ENCODE measurements around the gene STX2. TPM values are rescaled to one million over a fixed set of nuclear protein-coding genes. Genes with fewer than 3 reads are reported as not detected.
A peak's percentile ranks its signal among the peaks of the same experiment; 100 is the strongest.

The STX2 gene
- polyA plus RNA-seq, 2 of the 4 experiments (the other 2 are of a cell fraction) = 26.8 to 51.3 TPM

GRCh38 chr12:130850418-130851021 is 11.5 kb upstream of the STX2 start:
- no peak for FAIRE-seq
- no peak overlapping the region for H3K4me2 ChIP-seq
- H3K9me3 ChIP-seq = peaks cover 2% of the 10 kb centered on the region; the same call in 1 of the 3 replicates
- no peak overlapping the region for H3K27ac ChIP-seq
- CTCF ChIA-PET = no interaction called here
- POLR2A ChIA-PET = no interaction called here
- no peak overlapping the region for H3K4me3 ChIP-seq
- 66% methylated on average over 12 of the region's 12 CpGs for WGBS (ENCODE audit: missing lambda C conversion rate)
- no peak for ATAC-seq
- TF ChIP-seq EHMT2 (IDR thresholded peaks at IDR 0.05; ENCODE audit: low read depth) (no peak), HOXA7 (CRISPR knock-in tag; IDR thresholded peaks at IDR 0.05) (no peak), ZNF302 (CRISPR knock-in tag; IDR thresholded peaks at IDR 0.05) (no peak), SREBF2 (IDR thresholded peaks at IDR 0.05) (no peak), REST (IDR thresholded peaks at IDR 0.05) (no peak), CEBPB (IDR thresholded peaks at IDR 0.05) (no peak), SMC3 (IDR thresholded peaks at IDR 0.05) (no peak)
- no peak for DNase-seq (ENCODE audit: low read depth in 1 of 2, low spot score in 1 of 2)
- H3K4me1 ChIP-seq = peaks cover 10% of the 10 kb centered on the region; the same call in 1 of the 3 replicates

GRCh38 chr12:130849561-130850417 is 10.7 kb upstream of the STX2 start:
- H3K27ac ChIP-seq = no peak overlapping the region
- WGBS (ENCODE audit: missing lambda C conversion rate) = 56% methylated on average over 7 of the region's 7 CpGs
- 0 out of 3 replicates have a peak overlapping the region, but pooled peaks have one; percentile 10 for H3K4me2 ChIP-seq
- peaks cover 10% of the 10 kb centered on the region; the same call in 1 of the 3 replicates for H3K4me1 ChIP-seq
- FAIRE-seq (no peak), DNase-seq (ENCODE audit: low read depth in 1 of 2, low spot score in 1 of 2) (no peak), ATAC-seq (no peak)
- ChIA-PET CTCF (no interaction called here), POLR2A (no interaction called here)
- peaks cover 2% of the 10 kb centered on the region; the same call in 1 of the 3 replicates for H3K9me3 ChIP-seq
- TF ChIP-seq CHD2 (IDR thresholded peaks at IDR 0.05; ENCODE audit: low read length, partially characterized antibody) = no peak
- TF ChIP-seq RFX5 (IDR thresholded peaks at IDR 0.05) = no peak
- TF ChIP-seq JUNB (IDR thresholded peaks at IDR 0.05) = no peak
- TF ChIP-seq TFCP2L1 (CRISPR knock-in tag; IDR thresholded peaks at IDR 0.05) = no peak
- no peak for TF ChIP-seq CBX8 (IDR thresholded peaks at IDR 0.05)
- TF ChIP-seq ELK1 (IDR thresholded peaks at IDR 0.05; ENCODE audit: low read depth, low read length) = no peak
- TF ChIP-seq MAZ (IDR thresholded peaks at IDR 0.05; ENCODE audit: borderline replicate concordance, low read depth, low read length) = no peak
- no peak for TF ChIP-seq CEBPB (IDR thresholded peaks at IDR 0.05)
- no peak for TF ChIP-seq MAX (IDR thresholded peaks at IDR 0.05)
- no peak for TF ChIP-seq POLR2AphosphoS2 (conservative IDR thresholded peaks at IDR 0.05; ENCODE audit: low read length)
- TF ChIP-seq MAFK (IDR thresholded peaks at IDR 0.05; ENCODE audit: partially characterized antibody) = no peak
- no peak for TF ChIP-seq USF2 (IDR thresholded peaks at IDR 0.05)
- TF ChIP-seq ATOH8 (CRISPR knock-in tag; IDR thresholded peaks at IDR 0.05; ENCODE audit: low read depth) = no peak
- no peak for TF ChIP-seq MYC (IDR thresholded peaks at IDR 0.05; ENCODE audit: borderline replicate concordance, low read length)
- no peak for TF ChIP-seq HOXA7 (CRISPR knock-in tag; IDR thresholded peaks at IDR 0.05)
- TF ChIP-seq FOSB (CRISPR knock-in tag; IDR thresholded peaks at IDR 0.05) = no peak
- TF ChIP-seq POLR2A (IDR thresholded peaks at IDR 0.05; ENCODE audit: low read length) = no peak
- H3K4me3 ChIP-seq = no peak overlapping the region

All from A549 (cell line).